GM21447 (cell line): ENCODE results near the gene NACAD.
"Not testable (repeated sequence)": the region's sequence is repeated elsewhere in the genome, so short reads cannot be mapped to it uniquely, and the experiment has no call there.

ENCODE experiments used
- ATAC-seq: cut with Tn5 transposase; IDR thresholded peaks from one replicate; pipeline ENCODE4 v1.9.1; 2021; ENCODE audit not compliant: unreplicated experiment

Gene NACAD

DNA sequence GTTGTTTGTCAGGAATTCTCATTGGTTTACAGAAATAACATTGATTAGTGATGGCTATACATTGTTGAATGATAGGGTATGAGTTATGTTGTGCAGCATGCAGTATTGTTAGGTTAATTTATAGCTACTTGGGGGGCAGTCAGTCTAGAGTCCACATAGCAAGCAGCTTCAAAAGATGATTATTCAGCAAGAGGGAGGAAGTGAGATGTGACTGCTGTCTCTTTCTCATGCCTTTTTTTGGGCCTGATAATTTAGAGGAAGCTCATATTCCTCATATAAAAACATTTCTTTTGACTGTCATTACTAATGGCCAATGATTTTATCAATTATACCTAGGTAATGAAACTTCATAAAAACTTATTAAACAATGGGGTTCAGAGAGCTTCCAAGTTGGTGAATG, 26.2 kb upstream of the NACAD start:
- no peak for ATAC-seq

DNA sequence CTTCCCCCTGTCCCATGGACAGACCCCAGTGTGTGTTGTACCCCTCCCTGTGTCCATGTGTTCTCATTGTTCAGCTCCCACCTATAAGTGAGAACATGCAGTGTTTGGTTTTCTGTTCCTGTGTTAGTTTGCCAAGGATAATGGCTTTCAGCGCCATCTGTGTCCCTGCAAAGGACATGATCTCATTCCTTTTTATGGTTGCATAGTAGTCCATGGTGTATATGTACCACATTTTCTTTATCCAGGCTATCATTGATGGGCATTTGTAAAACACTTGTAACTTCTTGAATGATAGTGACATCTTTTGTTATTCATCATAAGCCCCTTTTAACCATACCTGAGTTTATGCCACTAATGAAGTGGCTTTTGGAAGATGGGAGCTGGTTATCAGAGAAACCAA, 25.5 kb upstream of the NACAD start:
- not testable (repeated sequence) for ATAC-seq

GRCh38 chr7:45112648-45113047, 23.9 kb upstream of the NACAD start:
- no peak for ATAC-seq

DNA sequence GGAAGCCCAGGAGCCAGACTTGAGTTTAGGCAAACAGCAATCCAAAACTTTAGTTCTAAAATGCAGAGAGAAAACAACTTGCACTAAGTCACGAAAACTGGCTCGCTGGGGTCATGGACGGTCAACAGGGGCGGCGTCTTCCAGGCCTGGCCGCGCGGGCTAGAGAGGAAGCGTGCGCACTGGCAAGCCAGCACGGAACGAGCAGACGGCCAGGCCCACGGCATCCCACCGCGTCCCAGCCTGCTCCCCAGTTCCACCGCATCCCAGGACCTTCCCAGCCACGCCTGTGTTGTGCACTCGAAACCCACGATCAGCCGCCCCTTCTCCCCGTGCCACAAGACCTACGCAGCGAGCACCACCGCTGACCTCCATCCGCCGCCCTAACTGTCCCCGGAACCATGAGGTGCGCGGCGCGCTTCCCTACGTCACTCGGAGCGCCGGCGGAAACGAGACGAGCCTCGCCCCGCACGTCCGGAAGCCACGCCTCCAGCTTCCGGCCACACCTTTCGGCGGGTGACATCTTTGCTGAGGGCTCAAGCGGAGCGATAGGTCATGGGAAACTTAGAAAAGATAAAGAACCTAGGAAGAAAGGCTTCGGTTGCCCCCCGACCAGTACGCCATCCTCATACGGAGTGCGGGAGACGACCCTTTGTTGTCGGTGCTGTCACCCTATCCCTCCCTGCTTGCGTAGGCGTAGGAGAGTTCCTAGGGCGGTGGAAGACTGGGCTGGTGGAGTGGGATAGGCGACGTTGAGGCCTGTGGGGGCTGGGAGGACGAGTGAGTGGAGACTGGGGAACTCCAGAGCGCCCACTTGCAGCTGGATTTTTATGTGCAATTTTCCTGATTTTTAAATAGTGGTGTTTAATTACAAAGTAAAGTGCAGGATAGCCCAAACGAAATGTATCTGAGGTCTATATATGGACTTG, 22.8 kb upstream of the NACAD start, which contains the start of gene TBRG4:
TSS of gene TBRG4 (minus strand) at position 400 of the 926 bp plus-strand sequence. CDS start 2,460 bp downstream, outside the sequence.
- ATAC-seq: peak; percentile 93

DNA sequence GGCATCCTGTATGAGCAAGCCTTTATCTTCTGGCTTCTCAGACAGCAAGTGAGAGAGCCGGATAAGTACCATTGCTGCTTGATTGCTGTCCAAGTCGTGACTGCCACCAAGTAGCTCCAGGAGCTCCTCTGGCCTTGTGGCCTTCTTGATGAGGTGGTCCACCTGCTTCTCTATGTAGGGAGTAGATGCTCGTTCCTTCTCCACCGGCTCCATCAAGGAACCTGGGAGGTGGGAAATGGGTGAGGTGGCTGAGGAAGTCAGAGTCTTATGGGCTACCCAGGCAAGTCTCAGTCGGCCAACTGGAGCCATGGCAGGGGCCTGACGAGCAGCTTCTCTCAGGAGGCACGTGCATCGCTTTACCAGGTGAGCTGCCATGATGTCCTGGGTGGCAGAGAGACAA, 20.1 kb upstream of the NACAD start:
- no peak for ATAC-seq

- no peak for ATAC-seq
Measured at GRCh38 chr7:45107356-45107755, 18.6 kb upstream of the NACAD start.

- ATAC-seq: no peak
Measured at GRCh38 chr7:45106820-45107219, 18.1 kb upstream of the NACAD start.

DNA sequence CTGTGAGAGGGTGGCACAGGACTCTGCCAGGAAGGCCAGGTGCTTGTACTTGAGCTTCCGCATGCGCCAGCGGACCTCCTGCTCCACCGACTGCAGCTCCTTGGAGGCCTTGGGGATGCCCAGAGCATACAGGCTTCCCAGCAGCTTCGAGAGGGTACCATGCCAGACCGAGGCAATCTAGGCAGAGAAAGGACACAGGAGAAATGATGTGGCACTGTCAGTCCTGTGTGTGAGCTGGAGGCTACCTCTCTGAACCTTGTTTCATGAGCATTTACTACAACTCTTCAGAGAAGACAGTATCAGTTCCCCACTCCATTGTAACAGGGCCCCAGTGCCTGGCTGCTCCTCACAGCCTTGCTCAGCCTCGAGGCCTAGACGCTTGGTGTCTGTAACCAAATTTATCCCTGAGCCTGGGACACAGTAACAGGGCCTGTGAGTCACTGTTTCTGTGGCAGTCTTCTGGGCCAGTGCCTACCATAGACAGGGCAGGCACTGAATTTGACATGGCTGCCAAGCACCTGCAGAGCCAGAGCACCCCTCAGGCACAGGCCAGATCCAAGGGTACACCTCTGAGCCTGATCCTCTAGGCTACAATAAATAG, 16.9 kb upstream of the NACAD start:
- no peak for ATAC-seq

DNA sequence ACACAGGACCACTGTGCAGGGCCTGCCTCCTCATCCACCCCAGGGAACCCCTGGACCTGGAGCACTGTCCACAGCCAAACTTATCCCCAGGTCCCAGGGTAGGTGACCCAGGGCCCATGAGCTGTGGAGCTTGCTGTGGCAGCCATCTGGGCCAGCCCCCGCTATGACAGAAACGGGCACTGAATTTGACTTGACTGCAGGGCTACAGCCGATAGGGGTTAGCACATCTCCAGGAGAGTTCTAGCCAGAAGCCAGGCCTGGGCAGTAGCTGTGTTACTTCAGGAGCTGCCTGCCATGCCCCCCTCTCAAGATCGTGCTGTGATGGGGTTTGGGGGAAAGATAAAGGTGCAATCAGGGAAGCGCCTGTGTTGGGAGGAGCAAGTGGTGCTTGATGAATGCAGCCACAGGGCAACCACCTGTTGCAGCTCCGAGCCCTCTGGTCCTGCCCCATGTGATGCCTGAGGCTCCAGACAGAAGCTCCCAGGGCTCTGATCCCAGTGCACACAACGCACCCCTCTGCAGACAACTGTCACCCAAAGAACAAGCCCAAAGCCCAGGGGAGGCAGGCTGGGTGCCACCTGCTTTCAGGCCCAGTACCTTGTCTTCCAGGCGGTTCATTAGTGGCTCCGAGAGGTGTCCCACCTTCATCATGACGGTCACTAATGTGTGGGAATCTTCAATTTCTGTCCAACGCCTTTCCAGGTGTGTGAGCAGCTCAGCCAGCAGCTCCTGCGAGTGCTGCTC, 16.2 kb upstream of the NACAD start:
- ATAC-seq: no peak

- ATAC-seq: no peak
Measured at GRCh38 chr7:45103958-45104843, 15.4 kb upstream of the NACAD start.

DNA sequence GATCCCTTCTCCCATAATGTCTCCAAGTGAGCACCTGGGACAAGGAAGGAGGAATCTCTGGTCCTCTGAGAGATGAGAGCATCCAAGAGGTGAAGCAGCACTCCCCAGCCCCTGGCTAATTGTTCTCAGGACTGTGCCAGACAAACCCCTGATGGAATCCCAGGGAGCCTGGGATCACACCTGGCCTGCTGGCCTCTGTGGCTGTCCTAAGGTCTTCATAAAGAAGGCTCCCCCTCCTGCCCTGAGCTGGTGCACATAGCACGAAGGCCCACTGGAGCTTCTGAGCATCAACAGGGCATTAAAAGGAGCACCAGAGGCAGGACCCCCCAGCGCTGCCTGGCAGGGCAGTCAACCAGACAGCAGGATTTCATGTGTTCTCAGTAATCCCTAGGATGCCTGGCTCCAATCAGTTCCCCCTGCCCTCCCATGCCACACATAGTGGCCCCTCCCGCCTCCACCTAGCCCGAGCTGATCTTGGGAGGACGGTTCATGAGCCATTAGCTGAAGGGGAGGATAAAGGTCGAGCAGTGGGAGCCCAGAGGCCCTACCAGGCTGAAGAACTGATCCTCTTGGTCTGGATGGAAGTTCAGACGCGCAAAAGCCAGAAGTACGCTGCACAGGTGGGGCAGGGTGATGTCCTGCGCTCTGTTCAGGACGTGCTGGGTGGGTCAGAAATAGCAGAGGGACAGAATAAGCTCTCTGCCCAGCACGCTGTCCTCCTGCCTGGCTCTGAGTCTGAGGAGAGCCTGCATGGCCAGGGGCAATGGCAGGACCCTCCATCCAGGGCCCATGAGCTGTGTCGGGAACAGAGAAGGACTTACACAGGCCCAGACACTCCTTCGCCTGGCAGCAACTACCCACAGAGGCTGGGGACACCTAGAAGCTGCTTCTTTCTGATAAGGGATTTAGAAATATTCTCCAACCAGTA, 14.3 kb upstream of the NACAD start:
- ATAC-seq: no peak

- no peak for ATAC-seq
Measured at GRCh38 chr7:45101748-45102147, 13.0 kb upstream of the NACAD start.

DNA sequence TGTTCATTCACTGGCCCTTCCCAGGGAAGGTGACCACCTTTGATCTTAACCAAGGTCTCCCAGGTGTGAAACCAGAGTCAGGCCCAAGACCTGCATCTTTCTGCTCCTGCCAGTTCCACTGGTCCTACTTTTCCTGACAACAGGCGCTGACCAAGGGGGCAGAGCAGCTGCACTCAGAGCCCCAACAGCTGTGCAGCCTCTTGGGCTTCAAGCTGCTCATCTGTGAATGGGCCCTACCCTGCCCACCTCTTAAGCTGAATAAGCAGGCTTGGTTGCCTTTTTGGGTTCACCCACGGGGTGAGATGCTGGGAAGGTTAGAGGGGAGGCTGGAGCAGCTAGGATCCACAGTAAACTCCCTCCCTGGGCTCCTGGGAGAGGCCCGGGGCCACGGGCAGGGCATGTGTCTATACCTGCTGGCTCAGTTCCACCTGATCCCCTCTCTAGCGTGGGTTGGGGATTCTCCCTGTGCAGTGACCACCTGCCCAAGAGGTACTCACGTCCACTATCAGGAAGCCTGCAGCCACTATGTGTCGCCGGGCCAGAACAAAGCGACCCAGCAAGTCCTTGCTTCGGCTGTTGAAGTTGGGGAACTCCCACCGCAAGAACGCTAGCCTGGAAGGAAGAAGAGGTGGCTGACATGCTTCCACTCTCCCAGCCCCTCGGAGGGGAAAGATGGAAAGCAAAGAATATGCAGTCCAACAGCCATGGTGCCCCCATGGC, 12.2 kb upstream of the NACAD start:
- ATAC-seq: no peak

DNA sequence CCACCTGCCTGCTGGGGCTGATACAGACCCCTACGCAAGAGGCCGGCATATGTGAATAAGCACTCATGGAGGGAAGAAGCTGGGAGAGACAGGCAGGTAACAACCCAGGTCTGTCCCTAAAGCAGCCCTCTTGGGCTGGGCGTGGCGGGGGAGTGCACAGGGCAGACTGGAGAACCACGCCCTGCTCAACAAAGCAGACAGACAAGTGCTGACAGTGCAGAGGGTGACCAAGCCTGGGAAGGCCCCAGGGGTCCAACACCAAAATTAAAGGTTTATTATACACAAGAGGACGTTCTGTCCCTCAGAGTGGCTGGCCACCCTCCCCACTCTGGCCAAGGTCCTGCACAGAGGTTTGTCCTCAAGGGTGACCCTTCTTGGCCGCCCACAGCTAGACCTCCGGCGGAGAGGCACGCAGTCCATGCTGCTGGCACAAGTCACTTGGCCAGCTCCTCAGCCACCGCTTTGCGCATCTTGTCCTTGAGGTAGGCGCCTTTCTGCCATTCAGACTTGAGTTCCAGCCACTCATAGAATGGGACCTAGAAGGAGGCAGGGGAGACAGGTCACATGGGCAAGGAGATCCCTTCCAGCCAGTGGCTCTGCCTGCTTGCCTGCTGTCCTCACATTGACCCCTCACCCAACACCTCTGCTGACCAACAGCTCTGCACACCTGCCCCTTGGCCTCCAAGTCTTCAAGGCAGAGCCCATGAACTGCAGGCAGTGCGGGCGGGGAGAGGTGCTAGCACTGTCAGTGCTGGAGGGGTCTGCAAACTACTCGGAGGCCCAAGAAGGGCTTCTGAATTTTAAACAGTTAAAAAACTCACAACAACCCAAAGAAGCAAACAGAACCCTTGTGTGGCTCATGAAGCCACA, 11.4 kb upstream of the NACAD start:
- no peak for ATAC-seq

DNA sequence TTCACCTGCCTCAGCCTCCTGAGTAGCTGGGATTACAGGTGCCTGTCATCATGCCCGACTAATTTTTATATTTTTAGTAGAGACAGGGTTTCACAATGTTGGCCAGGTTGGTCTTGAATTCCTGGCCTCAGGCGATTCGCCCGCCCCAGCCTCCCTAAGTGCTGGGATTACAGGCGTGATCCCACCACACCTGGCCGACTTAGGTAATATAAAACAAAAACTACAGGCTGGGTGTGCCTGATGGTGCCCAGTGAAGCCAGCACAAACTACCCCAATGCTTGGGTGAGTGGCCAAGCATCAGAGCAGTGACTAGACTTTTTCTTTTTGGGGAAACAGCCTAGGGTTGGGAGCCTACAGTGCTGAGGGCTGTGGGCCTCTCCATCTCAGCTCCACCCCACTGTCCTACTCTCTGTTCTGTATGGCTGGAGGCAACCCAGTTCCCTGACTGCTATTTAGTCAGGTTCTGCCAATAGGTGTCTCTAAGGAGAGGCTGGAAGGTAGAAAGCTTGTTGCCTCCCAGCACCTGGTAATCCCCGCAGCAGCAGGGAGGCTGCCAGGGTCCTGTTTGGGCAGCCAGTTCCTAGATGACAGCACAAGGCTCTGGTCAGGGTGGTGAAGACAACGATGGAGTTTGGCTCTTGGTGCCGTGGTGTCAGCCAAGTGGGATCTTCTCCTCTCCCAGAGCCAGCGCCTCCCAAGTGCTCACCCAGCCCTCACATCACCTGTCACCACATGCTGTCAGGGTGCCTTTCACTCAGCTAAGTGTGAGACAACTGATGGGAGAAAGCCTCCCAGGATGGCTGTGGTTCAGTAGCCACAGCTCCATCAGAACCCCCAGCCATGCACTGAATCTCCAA, 10.4 kb upstream of the NACAD start:
- no peak for ATAC-seq

DNA sequence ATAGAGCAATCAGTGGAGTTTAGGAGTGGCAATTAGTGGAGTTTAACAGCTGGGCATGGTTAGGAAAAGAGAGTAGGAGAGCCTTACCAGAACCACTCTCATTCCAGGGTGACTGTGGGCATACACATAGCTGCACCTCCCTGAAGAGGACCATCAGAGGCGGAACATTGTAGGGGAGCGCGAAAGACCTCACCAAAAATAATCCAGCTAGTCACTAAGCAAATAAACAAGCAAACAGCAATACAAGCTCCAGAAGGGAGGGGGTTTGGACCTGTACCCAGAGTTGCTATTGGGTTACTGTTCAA, 4.1 kb upstream of the NACAD start:
- ATAC-seq: no peak
